Cardiac muscle cell (in vitro differentiated cells and primary cell): ENCODE data around the gene CORIN. TPM values are rescaled to one million over a fixed set of nuclear protein-coding genes. Genes with fewer than 3 reads are reported as not detected.

Source experiments
- DNase-seq, 2 donors: peaks; one replicate each; pipeline versions ENCODE4 v3.0.0 to v3.0.0-alpha.2; 2010 to 2017; ENCODE audit warnings: low read depth in 1 of 2, low spot score in 1 of 2
- H3K27ac ChIP-seq: fragments of 200-600 bp; sonication (generic); 2 replicates; pipeline ENCODE4 v1.5.1; 2016
- H3K27me3 ChIP-seq: fragments of 200-600 bp; sonication (generic); 2 replicates; pipeline ENCODE4 v1.6.0; 2016; ENCODE audit warnings: control low read depth
- H3K36me3 ChIP-seq: fragments of 200-600 bp; sonication (generic); 2 replicates; pipeline ENCODE4 v1.5.1; 2016; ENCODE audit warnings: control low read depth
- H3K4me1 ChIP-seq: fragments of 200-600 bp; sonication (generic); 2 replicates; pipeline ENCODE4 v1.8.1; 2017; ENCODE audit warnings: low read depth, mild to moderate bottlenecking, mixed run types
- H3K4me3 ChIP-seq: fragments of 200-600 bp; sonication (generic); 2 replicates; pipeline ENCODE4 v1.5.1; 2016; ENCODE audit warnings: mild to moderate bottlenecking
- H3K9me3 ChIP-seq: fragments of 200-600 bp; sonication (generic); 2 replicates; pipeline ENCODE4 v1.5.1; 2017; ENCODE audit warnings: low read depth, mild to moderate bottlenecking, control low read depth
- polyA plus RNA-seq: library from polyadenylated mRNA; unstranded; fragments of >200 nt; fragmentation: Nextera tagmentation; extraction: Ambion mirVana; gene quantifications from 2 replicates; pipeline ENCODE4 v1.2.1, GENCODE V29; 2016
- total RNA-seq: library from RNA; depleted of rRNA; stranded (reverse); fragments of >200 nt; gene quantifications from 2 replicates; pipeline ENCODE4 v1.2.3, GENCODE V29; 2016
- TF ChIP-seq, protein P1 (sequence below): IDR thresholded peaks from 2 replicates; pipeline ENCODE4 v1.5.1; 2012; ENCODE audit warnings: low read depth, mild to moderate bottlenecking, low read length

Gene CORIN
- total and polyA plus RNA-seq, 2 experiments from 2014 or later: 110 to 169 TPM

DNA sequence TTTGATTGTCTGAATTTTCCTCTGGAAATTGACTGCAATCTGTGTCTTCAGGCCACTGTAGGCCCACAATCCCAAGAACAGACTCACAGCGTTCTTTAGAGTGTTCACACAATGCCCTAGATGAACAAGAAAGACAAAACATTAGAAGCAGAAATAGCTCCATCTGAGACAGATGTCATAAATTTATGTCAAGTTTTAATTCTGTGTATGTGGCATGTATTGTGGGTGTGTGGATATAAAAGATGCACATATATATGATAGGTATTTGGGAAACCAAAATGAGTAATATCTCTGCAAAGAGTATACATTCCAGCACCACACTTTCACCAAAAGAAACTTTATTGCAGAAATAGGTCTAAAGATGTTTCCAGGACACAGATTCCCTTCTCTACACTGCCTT, 176.1 kb downstream of the CORIN start:
- no peaks in the 10 kb centered on the region for H3K4me1 ChIP-seq
- H3K4me3 ChIP-seq: no peak overlapping the region
- DNase-seq: no peak
- peaks cover 42% of the 10 kb centered on the region for H3K36me3 ChIP-seq
- H3K27me3 ChIP-seq: no peaks in the 10 kb centered on the region
- H3K27ac ChIP-seq: no peak overlapping the region
- H3K9me3 ChIP-seq: no peaks in the 10 kb centered on the region
- TF ChIP-seq, protein P1, sequence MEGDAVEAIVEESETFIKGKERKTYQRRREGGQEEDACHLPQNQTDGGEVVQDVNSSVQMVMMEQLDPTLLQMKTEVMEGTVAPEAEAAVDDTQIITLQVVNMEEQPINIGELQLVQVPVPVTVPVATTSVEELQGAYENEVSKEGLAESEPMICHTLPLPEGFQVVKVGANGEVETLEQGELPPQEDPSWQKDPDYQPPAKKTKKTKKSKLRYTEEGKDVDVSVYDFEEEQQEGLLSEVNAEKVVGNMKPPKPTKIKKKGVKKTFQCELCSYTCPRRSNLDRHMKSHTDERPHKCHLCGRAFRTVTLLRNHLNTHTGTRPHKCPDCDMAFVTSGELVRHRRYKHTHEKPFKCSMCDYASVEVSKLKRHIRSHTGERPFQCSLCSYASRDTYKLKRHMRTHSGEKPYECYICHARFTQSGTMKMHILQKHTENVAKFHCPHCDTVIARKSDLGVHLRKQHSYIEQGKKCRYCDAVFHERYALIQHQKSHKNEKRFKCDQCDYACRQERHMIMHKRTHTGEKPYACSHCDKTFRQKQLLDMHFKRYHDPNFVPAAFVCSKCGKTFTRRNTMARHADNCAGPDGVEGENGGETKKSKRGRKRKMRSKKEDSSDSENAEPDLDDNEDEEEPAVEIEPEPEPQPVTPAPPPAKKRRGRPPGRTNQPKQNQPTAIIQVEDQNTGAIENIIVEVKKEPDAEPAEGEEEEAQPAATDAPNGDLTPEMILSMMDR: no peak

DNA sequence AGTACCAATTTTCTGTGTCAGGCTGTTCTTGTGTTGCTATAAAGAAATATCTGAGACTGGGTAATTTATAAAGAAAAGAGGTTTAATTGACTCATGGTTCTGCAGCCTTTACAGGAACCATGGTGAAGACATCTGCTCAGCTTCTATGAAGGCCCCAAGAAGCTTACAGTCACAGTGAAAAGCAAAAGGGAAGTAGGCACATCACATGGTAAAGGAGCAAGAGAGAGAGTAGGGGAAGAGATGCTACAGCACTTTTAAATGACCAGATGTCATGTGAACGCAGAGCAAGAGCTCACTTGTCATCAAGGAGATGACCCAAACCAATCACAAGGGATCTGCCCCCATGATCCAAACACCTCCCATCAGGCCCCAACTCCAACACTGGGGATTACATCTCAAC, 178.5 kb downstream of the CORIN start:
- peaks cover 30% of the 10 kb centered on the region for H3K36me3 ChIP-seq
- no peak overlapping the region for H3K4me3 ChIP-seq
- no peak overlapping the region for H3K27ac ChIP-seq
- no peaks in the 10 kb centered on the region for H3K27me3 ChIP-seq
- no peaks in the 10 kb centered on the region for H3K4me1 ChIP-seq
- TF ChIP-seq, protein P1: no peak
- no peaks in the 10 kb centered on the region for H3K9me3 ChIP-seq
- no peak for DNase-seq

DNA sequence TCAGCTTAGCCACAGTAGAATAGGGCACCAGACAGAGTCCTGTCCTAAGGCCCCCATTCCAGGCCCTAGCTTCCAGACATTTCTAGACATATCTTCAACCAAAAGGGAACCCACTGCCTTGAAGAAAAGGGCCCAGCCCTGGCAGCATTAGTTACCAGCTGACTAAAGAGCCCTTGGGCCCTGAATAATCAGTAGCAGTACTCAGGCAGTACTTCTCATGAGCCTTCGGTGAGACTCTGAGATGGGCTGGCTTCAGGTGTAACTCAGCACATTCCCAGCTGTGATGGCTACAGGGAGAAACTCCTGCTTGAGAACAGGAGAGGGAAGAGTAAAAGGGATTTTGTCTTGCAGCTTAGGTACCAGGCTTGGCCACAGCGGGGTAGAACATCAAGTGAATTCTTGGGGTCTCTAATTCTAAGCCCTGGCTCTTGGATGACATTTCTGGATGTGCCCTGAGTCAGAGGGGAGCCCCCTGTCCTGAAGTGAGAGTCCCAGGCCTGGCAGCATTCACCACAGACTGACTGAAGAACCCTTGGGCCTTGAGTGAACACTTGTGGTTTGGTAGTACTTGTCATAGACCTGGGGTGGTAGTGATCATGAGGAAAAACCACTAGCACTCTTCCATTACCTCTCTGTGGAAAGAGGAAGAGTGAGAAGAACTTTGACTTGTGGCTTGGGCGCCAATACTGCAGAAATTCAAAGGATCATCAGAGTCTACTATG, 182.7 kb downstream of the CORIN start:
- Histone ChIP-seq H3K27me3 (no peaks in the 10 kb centered on the region), H3K4me3 (no peak overlapping the region), H3K9me3 (no peaks in the 10 kb centered on the region), H3K27ac (no peak overlapping the region), H3K4me1 (no peaks in the 10 kb centered on the region), H3K36me3 (peaks cover 18% of the 10 kb centered on the region)
- TF ChIP-seq, protein P1: no peak
- DNase-seq: no peak

DNA sequence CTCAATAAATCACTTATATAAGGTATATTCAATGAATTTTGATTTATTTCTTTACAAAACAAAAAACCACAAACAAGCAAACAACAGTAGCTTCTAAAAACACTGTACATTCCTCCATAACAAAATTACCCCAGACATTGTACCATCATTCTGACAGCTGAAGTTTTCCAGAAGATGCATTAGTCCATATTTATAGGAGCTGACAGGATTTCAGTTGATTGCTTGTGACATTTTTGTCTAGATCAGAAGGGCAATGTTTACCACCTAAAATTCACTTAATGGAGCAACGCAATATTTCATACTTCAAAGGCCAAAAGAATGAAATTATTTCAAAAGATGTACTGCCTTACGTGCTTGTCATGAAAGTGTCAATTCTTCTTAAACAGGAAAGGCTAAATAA, 185.8 kb downstream of the CORIN start:
- Histone ChIP-seq H3K27me3 (no peaks in the 10 kb centered on the region), H3K9me3 (no peaks in the 10 kb centered on the region), H3K36me3 (peaks cover 21% of the 10 kb centered on the region), H3K27ac (no peak overlapping the region), H3K4me3 (no peak overlapping the region), H3K4me1 (no peaks in the 10 kb centered on the region)
- TF ChIP-seq, protein P1: no peak
- no peak for DNase-seq

DNA sequence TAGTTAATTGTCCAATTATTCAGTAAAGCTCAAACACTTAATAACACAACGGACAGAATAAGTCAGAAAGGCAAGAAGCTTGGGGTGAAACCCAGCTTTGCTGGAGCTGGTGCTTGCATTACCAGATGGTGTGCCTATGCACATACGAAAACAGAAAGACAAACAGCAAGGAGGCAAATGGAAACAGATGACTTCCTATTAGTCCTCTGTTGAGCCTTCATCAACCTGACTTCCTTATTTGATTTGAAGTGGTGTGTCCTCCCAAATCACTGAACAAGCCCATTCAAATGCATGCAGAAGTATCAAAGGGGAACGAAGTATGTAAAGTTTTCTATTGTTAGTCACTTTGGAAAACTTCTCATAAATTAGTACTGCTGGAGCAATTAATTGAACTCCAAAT, 186.6 kb downstream of the CORIN start:
- Histone ChIP-seq H3K36me3 (peaks cover 24% of the 10 kb centered on the region), H3K4me3 (no peak overlapping the region), H3K27ac (no peak overlapping the region), H3K9me3 (no peaks in the 10 kb centered on the region), H3K4me1 (no peaks in the 10 kb centered on the region), H3K27me3 (no peaks in the 10 kb centered on the region)
- TF ChIP-seq, protein P1: no peak
- no peak for DNase-seq
